GM18868 (cell line): ENCODE results near the gene SFI1.

Experiments
- ATAC-seq: cut with Tn5 transposase; IDR thresholded peaks from one replicate; pipeline ENCODE4 v1.9.1; 2021; ENCODE audit warnings: mild to moderate bottlenecking, moderate library complexity; ENCODE audit not compliant: unreplicated experiment

The SFI1 gene

DNA sequence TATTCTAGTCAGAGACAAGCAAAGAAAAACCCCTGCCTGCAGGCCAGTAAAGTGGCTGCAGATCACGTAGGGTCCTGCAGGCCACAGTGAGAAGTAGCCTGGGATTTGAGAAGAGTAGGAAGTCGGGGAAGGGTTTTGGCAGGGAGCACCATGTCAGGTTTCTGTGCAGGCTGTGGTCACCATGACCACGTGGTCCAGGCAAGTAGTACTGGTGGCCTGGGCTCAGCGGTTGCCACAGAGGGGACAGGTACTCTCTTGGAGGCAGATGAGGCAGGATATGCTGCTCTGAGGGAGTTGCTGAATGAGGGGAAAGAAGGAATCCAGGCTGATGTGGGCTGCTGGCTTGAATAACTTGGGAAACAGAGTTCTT is 119.1 kb downstream of the SFI1 start:
- no peak for ATAC-seq

DNA sequence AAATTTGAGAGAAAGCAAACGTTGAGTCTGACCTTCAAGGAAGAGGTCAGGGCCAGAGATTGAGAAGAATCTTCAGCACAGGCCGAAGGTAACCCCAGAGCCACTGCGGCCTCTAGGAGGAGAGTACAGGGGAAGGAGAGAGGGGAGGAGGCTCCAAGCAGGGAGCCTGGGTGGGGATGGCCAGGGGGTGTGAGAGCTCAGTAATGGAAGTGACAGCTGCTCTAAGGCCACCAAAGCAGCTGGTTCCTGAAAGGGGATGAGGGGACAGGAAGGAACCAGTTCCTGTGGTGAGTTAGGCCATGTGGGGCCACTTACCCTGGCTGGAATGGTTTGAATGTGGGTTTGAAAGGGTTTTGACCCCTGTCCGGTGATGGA is 119.6 kb downstream of the SFI1 start:
- ATAC-seq = no peak

DNA sequence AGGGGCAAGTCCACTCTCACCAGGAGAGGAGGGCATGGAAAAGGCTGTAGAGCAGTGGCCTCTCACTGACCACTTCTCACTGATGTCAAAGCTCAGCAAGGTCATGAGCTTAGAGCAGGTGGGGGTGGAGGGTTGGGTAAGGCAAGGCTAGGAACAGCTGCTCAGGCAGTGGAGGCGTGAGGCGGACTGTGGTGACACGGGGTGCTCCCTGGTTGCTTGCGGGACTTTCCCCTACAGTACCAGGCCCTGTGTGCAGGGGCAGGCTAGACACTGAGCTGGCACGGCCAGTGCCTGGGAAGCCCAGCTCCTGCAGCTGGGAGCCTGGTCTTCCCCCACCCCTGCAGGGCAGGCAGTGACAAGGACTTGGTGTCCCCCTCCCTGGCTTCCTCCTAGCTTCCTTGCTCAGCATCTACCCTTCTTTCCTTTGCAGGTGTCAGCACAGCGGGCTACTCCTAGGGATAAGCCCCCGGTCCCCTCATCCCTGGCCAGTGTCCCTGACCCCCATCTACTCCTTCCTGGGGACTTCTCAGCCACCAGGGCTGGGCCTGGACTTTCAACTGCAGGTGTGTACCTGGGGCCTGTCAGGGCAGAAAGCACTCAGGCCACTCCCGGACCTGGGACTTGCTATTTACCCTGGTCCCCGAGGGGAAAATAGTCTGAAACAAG is 120.1 kb downstream of the SFI1 start:
- peak; percentile 73 for ATAC-seq

DNA sequence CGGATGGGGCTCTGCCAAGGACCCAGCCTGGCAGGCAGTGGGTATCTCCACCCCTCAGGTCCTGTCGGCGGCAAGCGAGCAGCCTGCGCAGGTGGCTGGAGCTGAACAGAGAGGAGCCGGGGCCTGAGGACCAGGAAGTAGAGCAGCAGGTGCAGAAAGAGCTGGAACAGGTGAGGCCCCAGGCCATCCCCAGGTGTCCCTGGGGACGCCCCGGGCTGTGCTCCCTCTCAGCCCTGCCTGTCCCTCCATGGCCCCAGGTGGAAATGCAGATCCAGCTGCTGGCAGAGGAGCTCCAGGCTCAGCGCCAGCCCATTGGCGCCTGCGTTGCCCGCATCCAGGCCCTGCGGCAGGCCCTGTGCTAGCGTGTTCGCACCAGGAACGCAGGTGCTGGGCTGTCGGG is 121.7 kb downstream of the SFI1 start:
- ATAC-seq = no peak

DNA sequence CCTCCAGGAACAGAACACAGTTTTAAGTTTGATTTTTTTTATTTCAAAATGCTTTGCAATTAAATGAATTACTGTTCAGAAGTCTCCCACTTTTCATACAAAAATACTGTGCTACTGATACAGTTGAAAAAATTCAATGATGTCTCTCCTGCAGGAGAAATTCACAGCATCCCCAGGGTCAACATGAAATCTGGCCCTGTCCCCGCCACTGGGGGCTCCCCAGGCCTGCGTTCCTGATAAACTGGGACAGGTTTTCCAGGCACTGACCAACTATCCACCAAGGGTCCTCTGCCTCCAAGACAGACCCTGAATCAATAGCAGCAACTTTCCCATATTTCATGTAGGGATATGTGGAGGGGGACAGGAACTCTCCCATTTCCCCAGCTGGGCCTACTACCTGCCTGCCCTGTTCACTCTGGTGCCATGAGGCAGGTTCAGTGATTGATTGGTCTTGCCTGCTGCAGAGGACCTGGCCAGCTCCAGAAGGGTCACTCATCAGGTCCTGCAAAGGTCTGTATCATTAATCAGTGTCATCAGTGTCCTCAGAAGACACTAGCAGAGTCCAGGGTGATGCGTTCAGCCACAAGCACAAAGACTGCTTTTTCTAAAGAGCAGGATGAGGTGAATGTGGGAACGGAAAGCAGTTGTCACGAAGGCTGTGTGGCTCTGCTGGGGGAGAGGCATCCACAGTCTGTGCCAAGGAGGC is 122.3 kb downstream of the SFI1 start:
- ATAC-seq = no peak

DNA sequence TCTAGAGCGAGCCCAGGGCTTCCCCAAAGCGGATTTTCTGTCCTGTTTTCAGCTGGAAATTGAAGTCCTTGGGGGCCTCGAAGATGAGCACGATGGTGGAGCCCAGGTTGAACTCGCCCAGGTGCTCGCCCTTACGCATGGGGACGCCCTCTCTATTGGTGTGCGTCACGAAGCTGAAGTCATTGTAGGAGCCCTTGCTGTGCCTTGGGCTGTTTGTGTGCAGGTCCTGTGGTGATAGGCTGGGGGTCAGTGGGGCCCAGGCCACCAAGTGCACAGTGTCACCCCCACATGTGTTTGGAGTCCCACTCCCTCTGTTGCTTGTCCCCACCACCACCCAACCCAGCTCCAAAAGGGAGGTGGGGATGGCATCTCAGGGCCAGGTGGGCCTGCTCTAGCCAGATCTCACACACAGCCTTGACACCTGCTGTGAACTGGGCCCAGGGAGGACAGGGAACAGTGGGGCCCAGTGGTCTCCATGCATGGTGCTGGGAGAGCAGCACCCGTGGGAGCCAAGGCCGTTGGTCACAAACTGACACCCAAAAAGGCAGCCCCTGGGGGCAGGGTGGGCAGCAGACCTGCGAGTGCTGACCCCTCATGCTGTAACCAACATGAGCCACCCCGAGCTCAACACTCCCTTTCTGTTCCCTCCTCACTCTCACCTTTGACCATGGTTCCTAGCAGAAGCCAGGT is 123.4 kb downstream of the SFI1 start:
- ATAC-seq = no peak

DNA sequence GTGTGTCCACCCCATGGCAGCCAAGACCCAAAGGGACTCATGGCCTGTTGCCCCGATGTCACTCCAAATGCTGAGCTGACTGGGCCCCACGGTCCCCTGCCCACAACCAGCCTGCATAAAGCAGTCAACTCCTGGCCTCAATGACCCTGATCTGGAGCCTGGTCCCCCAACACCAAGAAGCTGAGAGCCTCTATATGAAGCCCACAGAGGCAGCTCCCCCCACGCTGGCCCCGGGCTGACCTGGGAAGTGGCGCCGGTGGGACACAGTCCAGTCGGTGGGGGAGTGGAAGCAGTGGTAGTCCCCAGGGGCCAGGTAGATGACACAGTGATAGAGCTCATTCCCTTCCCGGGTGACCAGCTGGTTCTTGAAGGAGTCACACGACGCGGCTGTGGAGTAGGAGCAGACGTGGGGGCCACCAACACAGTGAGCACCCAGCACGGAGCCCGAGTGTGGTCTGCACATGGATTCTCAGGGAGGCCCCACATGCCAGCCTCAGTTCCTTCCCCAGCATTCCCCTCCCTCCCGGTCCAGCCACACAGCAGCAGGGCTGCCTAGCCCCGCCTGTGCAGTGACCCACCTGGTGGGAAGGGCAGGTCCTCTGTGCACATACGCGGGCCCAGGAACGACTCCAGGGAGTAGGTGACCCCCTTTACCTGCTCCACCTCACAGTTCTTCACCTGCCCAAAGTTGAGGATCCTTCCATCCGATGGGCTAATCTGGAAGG is 124.6 kb downstream of the SFI1 start:
- no peak for ATAC-seq

DNA sequence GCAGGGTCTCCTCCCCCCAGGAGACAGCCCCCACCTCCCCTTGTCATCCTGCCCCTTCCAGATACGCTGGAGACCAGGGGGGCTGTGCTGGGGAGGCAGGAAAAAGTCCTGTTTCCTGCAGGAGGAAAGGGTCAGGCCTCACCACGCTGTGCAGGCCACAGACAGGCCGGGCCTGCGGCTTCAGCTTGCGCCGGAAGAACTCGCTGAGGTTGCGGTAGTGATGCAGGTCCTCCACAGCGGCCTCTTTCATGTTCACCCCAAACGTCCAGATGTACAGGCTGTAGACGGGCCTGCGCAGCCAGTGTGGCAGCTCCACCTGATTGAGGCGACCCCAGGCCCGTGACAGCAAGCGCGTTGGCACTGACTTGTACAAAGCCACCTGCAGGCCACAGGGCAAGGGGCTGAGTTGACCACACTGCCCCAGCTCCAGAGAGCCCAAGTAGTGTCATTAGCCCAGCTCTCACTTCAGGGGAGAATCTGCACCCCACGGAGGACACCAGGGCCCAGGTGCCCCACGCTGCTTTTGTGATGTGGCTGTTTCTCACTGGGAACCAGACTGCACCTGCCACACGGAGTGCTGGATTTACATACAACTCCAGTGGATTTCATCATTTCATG is 125.3 kb downstream of the SFI1 start:
- no peak for ATAC-seq

DNA sequence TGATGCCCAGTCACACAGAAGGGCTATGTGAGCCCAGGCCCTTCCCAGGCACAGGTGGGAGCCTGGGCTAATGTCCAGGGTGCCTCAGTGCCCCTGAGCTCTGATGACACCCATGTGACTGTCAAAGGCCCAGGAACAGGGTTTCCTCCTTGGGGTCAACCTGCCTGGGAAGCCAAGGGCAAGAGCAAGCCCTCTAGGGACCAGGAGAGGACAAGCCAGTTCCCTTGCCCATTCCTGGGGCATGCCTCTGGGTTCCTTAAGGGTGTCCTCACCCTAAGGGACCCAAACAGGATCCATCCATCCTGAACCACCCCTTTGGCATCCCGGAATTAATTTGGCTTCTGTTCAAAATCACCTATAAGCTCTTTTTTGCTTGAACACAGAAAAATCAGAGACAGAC is 126.6 kb downstream of the SFI1 start:
- no peak for ATAC-seq

DNA sequence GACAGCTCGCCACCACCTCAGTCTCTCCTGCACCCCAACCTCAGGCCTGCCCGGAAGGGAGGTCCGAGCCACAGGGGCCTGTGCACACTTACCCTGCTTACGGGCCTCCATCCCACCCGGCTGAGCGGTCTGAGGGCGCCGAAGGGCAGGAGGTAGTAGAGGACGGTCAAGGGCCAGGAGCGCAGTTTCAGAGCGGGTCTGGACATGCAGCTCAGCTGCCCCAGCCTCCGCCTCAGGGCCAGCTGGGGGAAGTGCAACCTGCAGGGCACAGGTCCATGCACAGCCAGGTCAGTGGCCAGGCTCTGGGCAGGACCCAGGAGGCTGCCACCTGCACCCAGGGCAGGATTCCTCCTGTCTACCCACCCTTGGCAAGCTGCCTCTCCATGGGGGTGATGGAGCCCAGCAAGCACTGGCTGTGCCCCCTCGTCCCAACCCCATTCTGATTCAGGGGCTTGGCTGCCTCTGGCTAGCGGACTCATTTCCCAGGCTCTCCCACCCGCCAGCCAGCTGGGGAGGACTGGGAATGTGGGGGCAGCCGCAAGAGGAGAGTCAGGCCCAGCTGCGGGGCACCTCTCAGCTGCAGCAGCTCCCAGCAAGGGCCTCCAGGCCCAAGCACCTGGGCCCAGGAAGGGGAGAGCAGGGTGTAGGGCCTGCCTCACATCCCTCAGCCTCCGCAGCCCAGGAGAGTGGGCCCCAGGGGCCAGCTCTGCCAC is 127.4 kb downstream of the SFI1 start:
- ATAC-seq = no peak

DNA sequence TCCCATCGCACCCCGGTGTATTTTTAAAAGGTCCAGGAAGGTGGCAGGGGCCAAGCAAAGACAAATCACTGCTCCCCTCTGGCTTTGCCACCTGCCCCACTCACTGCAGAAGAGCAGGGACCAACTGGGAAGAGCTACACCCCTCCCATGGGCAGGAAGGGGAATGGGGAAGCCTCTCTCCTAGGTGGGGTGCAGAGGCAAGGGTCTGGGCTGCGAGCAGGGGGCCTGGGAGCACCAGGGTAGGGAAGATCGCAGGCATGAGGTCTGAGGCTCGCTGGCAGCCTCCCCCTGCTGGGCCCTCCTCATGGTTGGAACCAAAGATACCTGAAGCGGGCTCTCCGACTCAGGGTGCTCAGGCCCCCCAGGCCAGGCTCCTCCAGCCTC is 128.9 kb downstream of the SFI1 start:
- no peak for ATAC-seq

DNA sequence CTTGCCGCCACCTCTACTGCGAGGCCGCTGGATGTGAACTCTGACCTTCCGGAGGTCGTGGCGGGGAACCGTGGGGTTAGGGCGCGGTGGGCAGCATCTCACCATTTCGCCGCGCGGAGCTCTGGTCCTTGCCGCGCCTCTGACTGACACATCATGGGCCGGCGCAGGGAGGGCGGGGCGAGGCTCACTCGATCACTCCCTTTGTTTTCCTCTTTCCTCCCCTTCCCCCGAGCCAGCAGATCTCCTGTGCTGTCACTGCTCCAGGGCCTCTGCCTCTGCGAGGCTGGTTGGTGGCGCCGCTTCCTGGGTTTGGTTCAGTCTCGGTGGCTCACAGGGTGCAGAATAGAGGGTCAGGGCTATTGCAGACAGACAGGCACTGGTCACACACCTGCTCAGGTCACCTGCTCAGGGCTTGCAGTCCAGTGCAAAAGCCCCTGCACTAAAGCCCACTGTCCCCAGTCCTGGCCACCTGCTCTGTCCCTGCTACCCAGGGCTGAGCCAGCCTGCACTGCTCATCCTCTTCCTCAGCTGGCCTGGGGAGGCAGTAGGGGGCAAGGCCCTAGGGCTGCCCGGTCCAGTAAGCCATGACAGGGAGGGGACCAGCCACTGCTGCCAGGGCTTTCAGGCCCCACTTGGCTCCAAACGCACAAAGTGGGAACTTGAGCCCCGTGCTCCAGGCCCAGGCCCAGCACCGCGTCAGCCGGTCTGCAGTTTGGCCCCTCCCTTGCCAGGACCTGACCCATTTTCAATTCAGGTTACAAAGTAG is 129.5 kb downstream of the SFI1 start:
- no peak for ATAC-seq

DNA sequence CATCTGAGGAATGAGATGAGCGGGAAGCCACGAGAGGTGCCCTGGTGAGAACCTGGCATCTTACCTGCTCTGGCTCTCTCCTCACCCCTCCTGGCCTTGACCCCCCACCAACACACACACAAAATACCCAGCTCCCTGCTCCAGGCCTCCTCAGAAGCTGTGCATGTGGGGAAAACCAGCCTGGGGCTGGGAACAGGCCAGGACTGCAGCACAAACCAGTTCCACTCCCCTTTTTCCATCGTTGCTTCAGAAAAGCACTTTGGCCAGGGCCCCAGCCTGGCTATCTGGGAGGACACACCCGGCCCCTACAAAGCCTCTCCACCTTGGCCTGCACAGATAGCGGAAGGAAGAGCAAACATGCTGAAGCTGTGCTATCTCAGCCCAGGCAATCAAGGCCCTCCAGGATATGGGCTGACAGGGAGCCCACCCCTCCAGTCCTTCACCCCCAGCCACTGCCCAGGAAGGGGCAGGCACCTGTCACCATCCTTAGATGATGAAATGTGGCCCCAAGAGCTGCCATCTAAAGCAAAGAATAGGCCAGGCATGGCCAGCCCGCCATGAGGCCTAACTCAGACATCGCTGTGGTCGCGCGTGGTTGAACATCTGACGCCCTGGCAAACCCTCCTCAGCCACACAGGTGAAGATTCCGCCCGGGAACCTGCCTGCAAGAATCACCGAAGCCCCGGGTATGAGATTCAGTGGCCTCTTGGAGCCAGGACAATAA is 130.3 kb downstream of the SFI1 start:
- no peak for ATAC-seq

DNA sequence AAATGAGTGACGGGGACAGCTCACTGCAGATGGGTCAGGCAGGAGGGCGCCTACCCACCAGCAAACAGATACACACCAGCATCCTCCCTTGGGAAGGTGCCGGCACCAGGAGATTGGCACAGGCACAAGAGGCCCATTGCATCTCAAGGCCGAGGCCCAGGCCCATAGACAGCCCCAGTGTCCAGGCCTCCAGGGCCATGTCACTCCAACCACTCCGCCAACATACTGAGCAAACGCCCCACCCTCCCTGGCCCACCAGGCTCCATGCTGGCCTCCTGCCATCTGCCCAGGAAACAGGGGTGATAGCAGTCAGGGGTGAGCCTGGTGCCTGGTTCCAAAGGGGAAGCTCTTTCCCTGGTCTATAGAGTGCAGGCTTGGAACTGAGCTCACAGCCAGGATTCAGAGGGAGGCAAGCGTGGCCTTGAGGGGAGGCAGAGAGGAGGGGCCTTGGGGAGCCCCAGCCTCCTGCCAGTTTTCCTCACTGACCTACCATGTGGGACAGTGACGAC is 130.9 kb downstream of the SFI1 start:
- ATAC-seq = no peak

DNA sequence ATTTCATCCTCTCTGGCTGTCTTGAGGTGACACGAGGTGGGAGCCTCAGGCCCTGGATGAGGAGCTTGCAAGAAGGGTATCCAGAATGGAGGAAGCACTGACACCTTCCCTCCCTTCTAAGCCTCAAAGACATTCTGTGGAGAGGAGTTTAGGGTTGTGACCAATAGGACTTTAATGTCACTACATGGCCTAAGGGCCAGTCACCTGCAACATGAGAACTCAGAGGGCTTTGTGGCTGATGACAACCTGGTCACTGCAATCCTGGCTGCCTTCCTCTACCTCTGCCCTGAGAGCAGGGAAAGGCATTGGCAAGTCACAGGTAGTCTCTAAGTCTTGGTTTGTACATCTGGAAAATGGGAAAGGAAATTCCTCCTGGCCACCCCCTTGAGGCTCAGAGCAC is 132.0 kb downstream of the SFI1 start:
- no peak for ATAC-seq

DNA sequence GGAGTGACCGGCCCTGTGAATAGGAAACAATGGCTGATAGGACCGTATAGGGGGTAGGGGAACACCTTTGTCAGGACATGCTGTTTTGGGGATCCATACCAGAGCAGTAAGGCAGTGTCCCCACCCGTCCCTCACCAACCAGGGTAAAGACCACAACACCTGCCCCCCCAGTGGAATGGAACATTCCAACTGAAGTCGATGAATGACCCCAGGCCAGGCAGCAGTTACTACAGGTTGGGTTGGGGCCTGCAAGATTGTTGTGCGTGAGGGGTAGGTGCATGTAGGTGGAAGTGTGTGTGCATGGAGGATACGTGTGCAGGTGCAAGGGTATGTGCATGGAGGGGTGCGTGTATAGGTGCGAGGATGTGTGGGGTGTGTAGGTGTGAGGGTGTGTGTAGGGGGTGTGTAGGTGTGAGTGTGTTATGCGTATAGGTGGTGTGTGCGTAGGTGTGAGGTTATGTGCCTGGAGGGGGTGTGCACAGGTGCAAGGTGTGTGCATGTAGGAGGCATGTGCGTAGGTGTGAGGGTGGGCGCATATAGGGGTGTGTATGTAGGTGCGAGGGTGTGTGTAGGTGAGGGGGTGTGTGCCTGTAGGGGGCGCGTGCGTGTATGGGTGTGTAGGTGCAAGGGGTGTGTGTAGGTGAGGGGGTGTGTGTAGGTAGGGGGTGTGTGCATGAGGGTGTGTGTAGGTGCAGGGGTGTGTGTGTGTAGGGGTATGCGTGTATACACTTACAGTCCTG is 132.8 kb downstream of the SFI1 start:
- no peak for ATAC-seq

DNA sequence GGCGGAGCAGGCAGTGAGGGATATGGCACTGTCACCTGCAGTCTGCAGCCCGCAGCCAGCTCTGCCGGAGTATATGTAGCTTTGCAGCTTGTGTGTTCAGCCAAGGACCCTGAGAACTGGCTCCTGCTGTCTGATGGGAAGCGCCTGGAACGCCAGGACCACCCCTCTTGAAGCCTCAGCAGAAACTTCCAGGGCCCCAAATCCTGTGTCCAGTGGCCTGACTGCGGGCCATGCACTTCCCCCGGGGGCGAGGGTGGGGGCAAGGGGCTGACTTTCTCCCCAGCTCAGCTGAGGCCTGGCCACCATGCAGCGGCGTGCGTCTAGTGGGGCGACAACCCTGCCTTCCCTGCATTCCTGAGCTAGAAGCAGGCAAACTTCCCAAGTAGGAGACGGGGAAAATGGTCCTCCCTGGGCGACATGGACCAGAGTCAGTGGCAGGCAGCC is 133.4 kb downstream of the SFI1 start:
- ATAC-seq = no peak
